NB4 (cell line): ENCODE measurements around the gene KRT72.

ENCODE experiments used
- CTCF ChIP-seq: IDR thresholded peaks from one replicate; pipeline ENCODE4 v1.5.1; 2012; ENCODE audit warnings: low read depth, low read length
- MAX ChIP-seq: IDR thresholded peaks from 2 replicates; pipeline ENCODE4 v1.6.1; 2011; ENCODE audit warnings: low read depth, low read length
- MYC ChIP-seq: IDR thresholded peaks from 2 replicates; pipeline ENCODE4 v1.6.1; 2011; ENCODE audit warnings: low read depth, low read length
- POLR2A ChIP-seq: IDR thresholded peaks from 2 replicates; pipeline ENCODE4 v1.6.1; 2011; ENCODE audit warnings: mild to moderate bottlenecking; ENCODE audit not compliant: insufficient read length; ENCODE audit errors: extremely low read depth

GRCh38 chr12:52561880-52562449 is 39.3 kb downstream of the KRT72 start:
- peak; percentile 20 for TF ChIP-seq CTCF
- no peak for TF ChIP-seq POLR2A
- no peak for TF ChIP-seq MAX
- no peak for TF ChIP-seq MYC
